Loucy (cell line): Measurements from ENCODE around the gene ADAMTSL4.

Source experiments
- H2AFZ ChIP-seq: fragments of 200-600 bp; sonication (generic); 2 replicates; pipeline ENCODE4 v1.6.0; 2016; ENCODE audit warnings: antibody characterized with exemption, mild to moderate bottlenecking, low read length, moderate library complexity
- H3F3A ChIP-seq: fragments of 200-600 bp; 2 replicates; pipeline ENCODE4 v1.6.0; 2016; ENCODE audit warnings: antibody characterized with exemption, low read depth, mild to moderate bottlenecking
- H3K27me3 ChIP-seq: fragments of 200-600 bp; sonication (generic); 2 replicates; pipeline ENCODE4 v1.6.1; 2014; ENCODE audit warnings: low read length, mild to moderate bottlenecking; ENCODE audit not compliant: insufficient read depth, poor library complexity, severe bottlenecking
- H3K36me3 ChIP-seq: fragments of 200-600 bp; sonication (generic); 2 replicates; pipeline ENCODE4 v1.6.1; 2016; ENCODE audit warnings: low read length; ENCODE audit not compliant: insufficient read depth
- H3K4me1 ChIP-seq: fragments of 200-600 bp; sonication (generic); 2 replicates; pipeline ENCODE4 v1.5.1; 2014; ENCODE audit warnings: low read length, mild to moderate bottlenecking; ENCODE audit not compliant: insufficient read depth, poor library complexity, severe bottlenecking
- H3K4me2 ChIP-seq: fragments of 200-600 bp; sonication (generic); 2 replicates; pipeline ENCODE4 v1.6.0; 2014; ENCODE audit warnings: antibody characterized with exemption, low read length, low read depth, mild to moderate bottlenecking; ENCODE audit not compliant: poor library complexity, severe bottlenecking
- H3K4me3 ChIP-seq: fragments of 200-600 bp; sonication (generic); 2 replicates; pipeline ENCODE4 v1.5.1; 2014; ENCODE audit warnings: low read length, mild to moderate bottlenecking, mixed read lengths; ENCODE audit not compliant: poor library complexity, severe bottlenecking
- H3K79me2 ChIP-seq: fragments of 200-600 bp; sonication (generic); 2 replicates; pipeline ENCODE4 v1.6.1; 2014; ENCODE audit warnings: low read length; ENCODE audit not compliant: insufficient read depth
- H3K9ac ChIP-seq: fragments of 200-600 bp; sonication (generic); 2 replicates; pipeline ENCODE4 v1.6.0; 2014; ENCODE audit warnings: mild to moderate bottlenecking, low read depth, low read length, moderate library complexity; ENCODE audit not compliant: poor library complexity, severe bottlenecking
- H3K9me2 ChIP-seq: fragments of 200-600 bp; sonication (generic); replicated peaks from 2 replicates; pipeline ENCODE4 v1.6.1; 2016; ENCODE audit warnings: low read depth, low read length, mixed read lengths
- H3K9me3 ChIP-seq: fragments of 200-600 bp; sonication (generic); 2 replicates; pipeline ENCODE4 v1.6.1; 2014; ENCODE audit warnings: mild to moderate bottlenecking, antibody characterized with exemption, low read length, low read depth; ENCODE audit not compliant: insufficient read depth
- H4K20me1 ChIP-seq: fragments of 200-600 bp; sonication (generic); 2 replicates; pipeline ENCODE4 v1.6.0; 2014; ENCODE audit warnings: antibody characterized with exemption, low read length, mild to moderate bottlenecking; ENCODE audit not compliant: insufficient read depth, poor library complexity, severe bottlenecking
- CTCF ChIP-seq: fragments of 200-600 bp; sonication (generic); conservative IDR thresholded peaks from 2 replicates; pipeline ENCODE4 v1.5.1; 2014; ENCODE audit warnings: mild to moderate bottlenecking, antibody characterized with exemption, low read length
- EZH2phosphoT487 ChIP-seq: fragments of 200-600 bp; IDR thresholded peaks from 2 replicates; pipeline ENCODE4 v1.6.1; 2018; ENCODE audit warnings: antibody characterized with exemption, mild to moderate bottlenecking, moderate library complexity, borderline replicate concordance

The ADAMTSL4 gene

GRCh38 chr1:150537732-150538684 lies 11.2 kb upstream of the ADAMTSL4 start:
- Histone ChIP-seq H3K4me3 (no peak overlapping the region), H3K4me1 (no peaks in the 10 kb centered on the region), H3K4me2 (no peak overlapping the region), H3K9me3 (no peaks in the 10 kb centered on the region), H3F3A (no peaks in the 10 kb centered on the region), H3K79me2 (no peaks in the 10 kb centered on the region), H3K9me2 (no peaks in the 10 kb centered on the region), H3K27me3 (no peaks in the 10 kb centered on the region), H2AFZ (no peak overlapping the region), H3K9ac (no peak overlapping the region), H3K36me3 (no peaks in the 10 kb centered on the region), H4K20me1 (no peaks in the 10 kb centered on the region)
- TF ChIP-seq CTCF (peak; percentile 33), EZH2phosphoT487 (no peak)

- no peak overlapping the region for H3K4me3 ChIP-seq
- no peaks in the 10 kb centered on the region for H3K4me1 ChIP-seq
- no peaks in the 10 kb centered on the region for H3K9me2 ChIP-seq
- H3K9me3 ChIP-seq = no peaks in the 10 kb centered on the region
- no peaks in the 10 kb centered on the region for H3K36me3 ChIP-seq
- no peaks in the 10 kb centered on the region for H3K27me3 ChIP-seq
- H3K4me2 ChIP-seq = no peak overlapping the region
- TF ChIP-seq EZH2phosphoT487 (no peak), CTCF (no peak)
- H3K79me2 ChIP-seq = no peaks in the 10 kb centered on the region
- no peak overlapping the region for H3K9ac ChIP-seq
- H3F3A ChIP-seq = no peaks in the 10 kb centered on the region
- no peak overlapping the region for H2AFZ ChIP-seq
- H4K20me1 ChIP-seq = no peaks in the 10 kb centered on the region
Observed at GRCh38 chr1:150543500-150544143, 5.6 kb upstream of the ADAMTSL4 start.

GRCh38 chr1:150544204-150544603 lies 5.0 kb upstream of the ADAMTSL4 start:
- no peaks in the 10 kb centered on the region for H3K9me2 ChIP-seq
- H3K79me2 ChIP-seq = no peaks in the 10 kb centered on the region
- no peaks in the 10 kb centered on the region for H3K36me3 ChIP-seq
- no peaks in the 10 kb centered on the region for H4K20me1 ChIP-seq
- no peak for TF ChIP-seq EZH2phosphoT487
- no peak for TF ChIP-seq CTCF
- no peaks in the 10 kb centered on the region for H3K9me3 ChIP-seq
- no peak overlapping the region for H3K4me2 ChIP-seq
- H3K4me3 ChIP-seq = no peak overlapping the region
- H3F3A ChIP-seq = no peaks in the 10 kb centered on the region
- no peak overlapping the region for H2AFZ ChIP-seq
- H3K9ac ChIP-seq = no peak overlapping the region
- H3K27me3 ChIP-seq = no peaks in the 10 kb centered on the region
- H3K4me1 ChIP-seq = no peaks in the 10 kb centered on the region
